Choroid plexus epithelial cell (primary cell): Measurements from ENCODE around the gene ARMH3.

ENCODE experiments used
- DNase-seq: peaks from one replicate; pipeline ENCODE4 v3.0.0-alpha.2; 2010; ENCODE audit warnings: low read depth
- H3K4me3 ChIP-seq: 2 replicates; pipeline ENCODE4 v1.5.1; 2011; ENCODE audit warnings: low read depth, mild to moderate bottlenecking, control low read depth, low read length, moderate library complexity
- TF ChIP-seq, protein P1 (sequence below): conservative IDR thresholded peaks from 2 replicates; pipeline ENCODE4 v1.5.1; 2011; ENCODE audit warnings: low read depth, mild to moderate bottlenecking, control low read depth, inconsistent platforms, low read length, moderate library complexity

ARMH3 gene

DNA sequence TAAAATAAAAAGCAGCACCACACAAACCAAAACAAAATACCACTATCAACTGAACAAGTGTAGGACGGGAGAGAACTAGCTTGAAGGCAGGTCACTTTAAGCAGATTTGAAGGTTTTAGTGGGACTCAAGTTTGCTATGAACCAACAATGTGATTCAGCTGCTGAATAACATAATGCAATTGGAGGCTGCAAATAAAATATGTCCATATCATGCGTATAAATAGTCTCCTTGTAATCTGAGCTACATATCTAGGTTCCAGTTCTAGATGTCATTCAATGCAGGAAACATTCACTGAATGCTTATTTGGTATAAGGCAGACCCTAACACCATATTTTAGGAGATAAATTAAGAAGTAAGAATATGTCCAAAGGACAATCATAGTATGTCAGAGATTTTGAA lies 130.9 kb downstream of the ARMH3 start:
- no peak for DNase-seq
- no peak overlapping the region for H3K4me3 ChIP-seq
- TF ChIP-seq, protein P1, sequence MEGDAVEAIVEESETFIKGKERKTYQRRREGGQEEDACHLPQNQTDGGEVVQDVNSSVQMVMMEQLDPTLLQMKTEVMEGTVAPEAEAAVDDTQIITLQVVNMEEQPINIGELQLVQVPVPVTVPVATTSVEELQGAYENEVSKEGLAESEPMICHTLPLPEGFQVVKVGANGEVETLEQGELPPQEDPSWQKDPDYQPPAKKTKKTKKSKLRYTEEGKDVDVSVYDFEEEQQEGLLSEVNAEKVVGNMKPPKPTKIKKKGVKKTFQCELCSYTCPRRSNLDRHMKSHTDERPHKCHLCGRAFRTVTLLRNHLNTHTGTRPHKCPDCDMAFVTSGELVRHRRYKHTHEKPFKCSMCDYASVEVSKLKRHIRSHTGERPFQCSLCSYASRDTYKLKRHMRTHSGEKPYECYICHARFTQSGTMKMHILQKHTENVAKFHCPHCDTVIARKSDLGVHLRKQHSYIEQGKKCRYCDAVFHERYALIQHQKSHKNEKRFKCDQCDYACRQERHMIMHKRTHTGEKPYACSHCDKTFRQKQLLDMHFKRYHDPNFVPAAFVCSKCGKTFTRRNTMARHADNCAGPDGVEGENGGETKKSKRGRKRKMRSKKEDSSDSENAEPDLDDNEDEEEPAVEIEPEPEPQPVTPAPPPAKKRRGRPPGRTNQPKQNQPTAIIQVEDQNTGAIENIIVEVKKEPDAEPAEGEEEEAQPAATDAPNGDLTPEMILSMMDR: no peak

DNA sequence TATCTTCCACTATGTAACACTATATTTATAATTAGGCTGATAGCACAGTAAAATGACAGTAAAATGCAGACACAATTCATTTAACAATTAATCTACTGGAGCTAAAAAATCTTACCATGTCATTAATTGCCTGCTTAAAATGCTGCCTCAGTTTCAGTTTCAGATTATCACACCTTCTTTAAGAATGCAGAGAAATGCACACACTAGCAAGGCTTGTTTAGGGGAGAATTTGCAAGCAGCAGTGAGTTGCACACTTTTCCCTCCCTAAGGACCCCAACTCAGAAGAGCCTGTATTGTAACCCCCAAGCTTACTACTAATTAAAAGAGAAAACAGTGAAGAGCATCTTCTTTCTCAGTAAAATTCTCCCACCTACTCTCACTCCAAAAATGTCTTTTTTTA lies 132.7 kb downstream of the ARMH3 start:
- no peak overlapping the region for H3K4me3 ChIP-seq
- DNase-seq: no peak
- TF ChIP-seq, protein P1: no peak

DNA sequence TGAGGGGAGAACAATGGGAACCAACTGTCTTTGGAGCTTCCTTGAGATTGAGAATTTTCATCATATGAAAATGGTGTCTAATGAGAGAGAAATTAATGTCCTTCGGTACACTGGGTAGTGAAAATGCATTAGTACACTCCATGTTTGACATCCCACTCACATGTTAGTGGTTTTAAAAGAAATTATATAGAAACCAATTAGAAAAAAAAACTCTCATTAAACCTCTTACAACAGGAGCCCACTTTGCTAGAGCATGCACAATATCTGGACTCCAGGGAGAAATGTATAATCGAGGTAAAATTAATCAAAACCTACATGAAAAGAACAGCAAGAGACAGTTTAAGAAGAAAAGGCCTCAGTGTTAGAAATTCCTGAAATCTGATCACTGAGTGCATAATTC lies 133.1 kb downstream of the ARMH3 start:
- TF ChIP-seq, protein P1: no peak
- DNase-seq: no peak
- H3K4me3 ChIP-seq: no peak overlapping the region

DNA sequence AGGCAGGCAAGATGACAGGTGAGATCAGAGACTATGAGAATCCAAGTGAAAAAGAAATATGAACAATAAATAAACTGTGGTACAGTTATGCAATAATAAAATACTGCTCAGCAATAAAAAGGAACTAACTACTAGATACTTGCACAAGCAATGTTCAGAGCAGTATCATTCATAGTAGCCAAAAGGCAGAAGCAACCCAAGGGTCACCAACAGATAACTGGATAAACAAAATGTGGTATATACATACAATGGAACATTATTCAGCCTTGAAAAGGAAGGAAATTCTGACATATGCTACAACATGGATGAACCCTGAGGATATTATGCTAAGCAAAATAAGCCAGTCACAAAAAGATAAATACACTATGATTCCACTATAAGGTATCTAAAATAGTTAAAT lies 135.4 kb downstream of the ARMH3 start:
- TF ChIP-seq, protein P1: no peak
- no peak overlapping the region for H3K4me3 ChIP-seq
- no peak for DNase-seq

DNA sequence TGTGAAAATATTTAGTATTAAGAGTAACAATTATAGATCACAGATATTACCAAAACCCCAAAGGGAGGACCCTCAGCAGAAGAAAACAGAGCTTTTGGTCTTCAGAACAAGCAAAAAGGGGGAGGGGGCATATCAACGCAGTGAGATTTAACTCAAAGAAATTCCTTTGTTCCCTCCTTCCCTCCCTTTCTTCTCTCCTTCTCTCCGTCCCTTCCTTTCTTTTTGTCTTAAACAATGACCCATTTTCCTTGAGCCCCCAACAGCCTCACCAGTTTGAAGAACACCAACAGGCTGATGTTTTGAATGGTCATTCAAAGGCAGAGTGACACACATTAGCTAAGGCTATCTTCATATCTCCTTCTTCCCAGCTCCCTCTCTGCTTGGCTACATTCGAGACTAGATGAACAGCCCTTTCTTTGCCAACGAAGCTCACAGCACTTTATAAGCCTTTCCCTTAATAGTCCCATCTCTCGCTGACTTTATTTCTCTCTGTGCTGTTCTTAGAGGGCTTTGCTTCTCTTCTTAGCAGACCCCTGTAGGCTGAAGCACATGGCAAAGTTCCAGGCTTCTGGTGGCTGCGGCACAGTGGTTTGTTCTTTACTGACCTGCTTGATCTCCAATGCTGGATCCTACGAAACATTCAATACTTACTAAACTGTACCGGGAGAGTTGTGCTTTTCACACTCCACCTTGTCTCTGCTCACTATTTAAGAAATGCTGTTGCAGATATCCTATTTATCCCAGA lies 136.8 kb downstream of the ARMH3 start:
- TF ChIP-seq, protein P1: no peak
- DNase-seq: no peak

DNA sequence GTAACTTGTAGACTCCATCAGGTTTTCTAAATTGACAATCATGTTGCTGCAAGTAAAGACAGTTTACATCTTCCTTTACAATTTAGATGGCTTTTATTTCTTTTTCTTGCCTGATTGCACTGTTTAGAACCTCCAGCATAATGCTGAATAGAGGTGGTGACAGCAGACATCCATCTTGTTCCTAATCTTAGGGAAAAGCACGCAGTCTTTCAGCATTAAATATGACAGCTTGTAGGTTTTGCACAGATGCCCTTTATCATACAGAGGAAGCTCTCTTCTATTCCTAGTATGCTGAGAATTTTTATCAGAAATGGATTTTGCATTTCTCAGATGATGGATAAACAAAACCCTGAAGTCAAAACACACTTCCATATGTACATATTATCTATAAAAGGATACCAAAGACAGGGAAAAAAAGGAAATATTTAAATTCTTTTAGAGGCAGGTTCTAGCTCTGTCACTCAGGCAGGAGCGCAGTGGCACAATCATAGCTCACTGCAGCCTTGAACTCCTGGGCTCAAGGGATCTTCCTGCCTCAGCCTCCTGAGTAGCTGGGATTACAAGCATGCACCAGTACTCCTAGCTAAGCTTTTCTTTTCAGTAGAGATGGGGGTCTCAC lies 143.3 kb downstream of the ARMH3 start:
- TF ChIP-seq, protein P1: no peak
- DNase-seq: no peak

More for the DNA sequence above, 136.8 kb downstream of the ARMH3 start:
- no peak overlapping the region for H3K4me3 ChIP-seq

More for the DNA sequence above, 143.3 kb downstream of the ARMH3 start:
- H3K4me3 ChIP-seq: no peak overlapping the region
